ENCODE data around the gene ARHGEF17. TPM values are rescaled to one million over a fixed set of nuclear protein-coding genes. Genes with fewer than 3 reads are reported as not detected.

ARHGEF17 gene
- polyA plus RNA-seq, 2 of the 4 experiments (the other 2 are of a cell fraction), result 7.0 to 16.2 TPM

DNA sequence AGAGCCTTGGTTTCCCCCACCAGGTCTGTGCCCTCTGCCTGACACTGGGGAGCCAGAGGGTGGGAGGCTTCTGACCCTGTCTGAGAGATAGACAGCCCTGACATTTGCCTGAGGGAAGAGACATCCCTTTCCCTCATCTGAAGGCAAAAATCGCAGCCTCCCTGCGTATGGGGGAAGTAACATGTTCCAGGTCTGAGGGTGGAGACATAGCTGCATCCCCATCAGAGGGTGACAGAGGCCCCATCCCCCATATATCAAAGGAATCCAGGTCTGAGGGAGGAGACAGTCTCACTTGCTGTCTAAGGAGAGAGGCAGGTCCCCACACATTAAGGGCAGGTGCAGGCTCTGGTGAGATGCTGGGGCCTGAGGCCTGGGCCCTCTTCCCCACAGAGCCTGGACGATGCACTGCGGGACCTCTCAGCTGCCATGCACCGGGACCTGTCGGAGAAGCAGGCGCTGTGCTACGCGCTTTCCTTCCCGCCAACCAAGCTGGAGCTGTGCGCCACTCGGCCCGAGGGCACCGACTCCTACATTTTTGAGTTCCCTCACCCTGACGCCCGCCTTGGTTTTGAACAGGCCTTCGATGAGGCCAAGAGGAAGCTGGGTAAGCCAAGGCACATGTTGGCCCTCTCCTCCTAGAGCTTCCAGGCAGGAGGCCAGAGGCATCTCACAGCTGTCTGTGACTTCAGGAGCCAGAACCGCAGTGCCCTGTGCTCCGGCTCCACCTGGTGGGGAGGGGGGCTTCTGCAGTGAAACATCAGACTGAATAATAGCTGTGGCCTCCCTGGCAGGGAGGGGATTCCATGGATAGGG lies 52.1 kb downstream of the ARHGEF17 start:
- Histone ChIP-seq H3K4me1 (no peaks in the 10 kb centered on the region), H3K4me3 (no peak overlapping the region), H3K4me2 (no peak overlapping the region), H3K9me3 (no peaks in the 10 kb centered on the region), H3K27ac (no peak overlapping the region)
- ChIA-PET POLR2A (interaction anchor here (0.9 kb wide), 1 partner anchor 9 kb away, joined by 3 read pairs; no protein-coding TSS in a partner anchor), CTCF (interaction anchor here (0.6 to 39.3 kb wide), 19 partner anchors 9 to 300 kb away, joined by 3 to 667 read pairs (median 5); no protein-coding TSS in a partner anchor)
- WGBS (ENCODE audit: missing lambda C conversion rate), result 91% methylated on average over 19 of the region's 19 CpGs
- TF ChIP-seq CHD2 (IDR thresholded peaks at IDR 0.05; ENCODE audit: low read length, partially characterized antibody) (no peak), HEYL (CRISPR knock-in tag; IDR thresholded peaks at IDR 0.05) (no peak), RAD21 (conservative IDR thresholded peaks at IDR 0.05 in 1 of 2, IDR thresholded peaks at IDR 0.05 in 1 of 2) (peak; percentile 42 to 63; a peak in 4 of 5 replicates), SMC3 (IDR thresholded peaks at IDR 0.05) (peak; percentile 43; the same call in 2 of the 3 replicates), HDAC2 (IDR thresholded peaks at IDR 0.05) (no peak), MAZ (IDR thresholded peaks at IDR 0.05; ENCODE audit: borderline replicate concordance, low read depth, low read length) (no peak), JUNB (IDR thresholded peaks at IDR 0.05) (no peak), TFCP2L1 (CRISPR knock-in tag; IDR thresholded peaks at IDR 0.05) (no peak), MYC (IDR thresholded peaks at IDR 0.05; ENCODE audit: borderline replicate concordance, low read length) (no peak), PHF8 (IDR thresholded peaks at IDR 0.05; ENCODE audit: borderline replicate concordance, low read depth) (no peak)
- TF ChIP-seq, protein P1, sequence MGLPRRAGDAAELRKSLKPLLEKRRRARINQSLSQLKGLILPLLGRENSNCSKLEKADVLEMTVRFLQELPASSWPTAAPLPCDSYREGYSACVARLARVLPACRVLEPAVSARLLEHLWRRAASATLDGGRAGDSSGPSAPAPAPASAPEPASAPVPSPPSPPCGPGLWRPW (IDR thresholded peaks at IDR 0.05), result no peak
- TF ChIP-seq, protein P2, sequence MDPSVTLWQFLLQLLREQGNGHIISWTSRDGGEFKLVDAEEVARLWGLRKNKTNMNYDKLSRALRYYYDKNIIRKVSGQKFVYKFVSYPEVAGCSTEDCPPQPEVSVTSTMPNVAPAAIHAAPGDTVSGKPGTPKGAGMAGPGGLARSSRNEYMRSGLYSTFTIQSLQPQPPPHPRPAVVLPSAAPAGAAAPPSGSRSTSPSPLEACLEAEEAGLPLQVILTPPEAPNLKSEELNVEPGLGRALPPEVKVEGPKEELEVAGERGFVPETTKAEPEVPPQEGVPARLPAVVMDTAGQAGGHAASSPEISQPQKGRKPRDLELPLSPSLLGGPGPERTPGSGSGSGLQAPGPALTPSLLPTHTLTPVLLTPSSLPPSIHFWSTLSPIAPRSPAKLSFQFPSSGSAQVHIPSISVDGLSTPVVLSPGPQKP (IDR thresholded peaks at IDR 0.05; ENCODE audit: low read depth, low read length), result no peak
- TF ChIP-seq, protein P3, sequence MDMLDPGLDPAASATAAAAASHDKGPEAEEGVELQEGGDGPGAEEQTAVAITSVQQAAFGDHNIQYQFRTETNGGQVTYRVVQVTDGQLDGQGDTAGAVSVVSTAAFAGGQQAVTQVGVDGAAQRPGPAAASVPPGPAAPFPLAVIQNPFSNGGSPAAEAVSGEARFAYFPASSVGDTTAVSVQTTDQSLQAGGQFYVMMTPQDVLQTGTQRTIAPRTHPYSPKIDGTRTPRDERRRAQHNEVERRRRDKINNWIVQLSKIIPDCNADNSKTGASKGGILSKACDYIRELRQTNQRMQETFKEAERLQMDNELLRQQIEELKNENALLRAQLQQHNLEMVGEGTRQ (IDR thresholded peaks at IDR 0.05), result no peak
- TF ChIP-seq, protein P4, sequence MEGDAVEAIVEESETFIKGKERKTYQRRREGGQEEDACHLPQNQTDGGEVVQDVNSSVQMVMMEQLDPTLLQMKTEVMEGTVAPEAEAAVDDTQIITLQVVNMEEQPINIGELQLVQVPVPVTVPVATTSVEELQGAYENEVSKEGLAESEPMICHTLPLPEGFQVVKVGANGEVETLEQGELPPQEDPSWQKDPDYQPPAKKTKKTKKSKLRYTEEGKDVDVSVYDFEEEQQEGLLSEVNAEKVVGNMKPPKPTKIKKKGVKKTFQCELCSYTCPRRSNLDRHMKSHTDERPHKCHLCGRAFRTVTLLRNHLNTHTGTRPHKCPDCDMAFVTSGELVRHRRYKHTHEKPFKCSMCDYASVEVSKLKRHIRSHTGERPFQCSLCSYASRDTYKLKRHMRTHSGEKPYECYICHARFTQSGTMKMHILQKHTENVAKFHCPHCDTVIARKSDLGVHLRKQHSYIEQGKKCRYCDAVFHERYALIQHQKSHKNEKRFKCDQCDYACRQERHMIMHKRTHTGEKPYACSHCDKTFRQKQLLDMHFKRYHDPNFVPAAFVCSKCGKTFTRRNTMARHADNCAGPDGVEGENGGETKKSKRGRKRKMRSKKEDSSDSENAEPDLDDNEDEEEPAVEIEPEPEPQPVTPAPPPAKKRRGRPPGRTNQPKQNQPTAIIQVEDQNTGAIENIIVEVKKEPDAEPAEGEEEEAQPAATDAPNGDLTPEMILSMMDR (IDR thresholded peaks at IDR 0.05), result peak; percentile 49
- ATAC-seq (peak; percentile 72 to 86), DNase-seq (ENCODE audit: low read depth in 1 of 2, low spot score in 1 of 2) (peak; percentile 43 to 75), FAIRE-seq (no peak)

DNA sequence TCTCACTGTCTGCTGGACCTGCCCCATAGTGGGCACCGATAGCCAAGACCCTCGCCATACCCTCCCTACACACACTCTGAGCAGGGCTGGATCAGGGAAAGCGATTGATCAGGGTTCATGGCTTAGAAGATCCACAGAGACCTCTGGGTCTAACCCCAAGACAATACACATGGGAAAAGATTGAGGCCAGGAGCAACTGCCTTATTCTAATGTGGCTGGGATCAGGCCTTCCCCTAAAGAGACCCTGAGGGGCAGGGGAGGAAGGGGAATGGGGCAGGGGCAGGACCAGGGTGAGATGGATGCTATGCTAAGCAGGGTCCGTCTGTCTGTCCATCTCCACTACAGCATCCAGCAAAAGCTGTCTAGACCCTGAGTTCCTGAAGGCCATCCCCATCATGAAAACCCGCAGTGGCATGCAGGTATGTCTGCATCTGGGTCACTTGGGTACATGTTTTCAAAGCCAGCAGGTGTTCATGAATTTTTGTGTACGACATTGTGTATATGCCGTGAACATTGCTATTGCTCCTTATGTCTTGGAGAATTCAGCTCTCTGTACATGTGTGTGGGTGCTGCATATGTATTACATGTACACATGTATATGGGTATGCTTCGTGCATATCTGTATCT lies 52.8 kb downstream of the ARHGEF17 start:
- Histone ChIP-seq H3K4me1 (no peaks in the 10 kb centered on the region), H3K27ac (no peak overlapping the region), H3K4me3 (no peak overlapping the region), H3K9me3 (no peaks in the 10 kb centered on the region), H3K4me2 (no peak overlapping the region)
- DNase-seq (ENCODE audit: low read depth in 1 of 2, low spot score in 1 of 2) (no peak), ATAC-seq (no peak), FAIRE-seq (no peak)
- ChIA-PET POLR2A (interaction anchor here (0.6 to 0.9 kb wide), 2 partner anchors 10 to 53 kb away, joined by 3 to 5 read pairs; partner anchors contain the start of gene ARHGEF17), CTCF (interaction anchor here (0.6 to 39.3 kb wide), 19 partner anchors 8 to 299 kb away, joined by 3 to 667 read pairs (median 5); no protein-coding TSS in a partner anchor)
- 82% methylated on average over 7 of the region's 8 CpGs for WGBS (ENCODE audit: missing lambda C conversion rate)
- TF ChIP-seq HOXB13 (CRISPR knock-in tag; IDR thresholded peaks at IDR 0.05; ENCODE audit: low read depth), result no peak
- no peak for TF ChIP-seq HEYL (CRISPR knock-in tag; IDR thresholded peaks at IDR 0.05)
- TF ChIP-seq TFCP2L1 (CRISPR knock-in tag; IDR thresholded peaks at IDR 0.05), result no peak
- TF ChIP-seq, protein P4 (IDR thresholded peaks at IDR 0.05), result no peak; the same call in 2 of the 3 replicates
- TF ChIP-seq HOXB5 (CRISPR knock-in tag; IDR thresholded peaks at IDR 0.05), result no peak
- TF ChIP-seq ZC3H11A (IDR thresholded peaks at IDR 0.05), result no peak
- TF ChIP-seq MAFK (IDR thresholded peaks at IDR 0.05; ENCODE audit: partially characterized antibody), result no peak
- TF ChIP-seq, protein P1 (IDR thresholded peaks at IDR 0.05), result no peak
- TF ChIP-seq, protein P5, sequence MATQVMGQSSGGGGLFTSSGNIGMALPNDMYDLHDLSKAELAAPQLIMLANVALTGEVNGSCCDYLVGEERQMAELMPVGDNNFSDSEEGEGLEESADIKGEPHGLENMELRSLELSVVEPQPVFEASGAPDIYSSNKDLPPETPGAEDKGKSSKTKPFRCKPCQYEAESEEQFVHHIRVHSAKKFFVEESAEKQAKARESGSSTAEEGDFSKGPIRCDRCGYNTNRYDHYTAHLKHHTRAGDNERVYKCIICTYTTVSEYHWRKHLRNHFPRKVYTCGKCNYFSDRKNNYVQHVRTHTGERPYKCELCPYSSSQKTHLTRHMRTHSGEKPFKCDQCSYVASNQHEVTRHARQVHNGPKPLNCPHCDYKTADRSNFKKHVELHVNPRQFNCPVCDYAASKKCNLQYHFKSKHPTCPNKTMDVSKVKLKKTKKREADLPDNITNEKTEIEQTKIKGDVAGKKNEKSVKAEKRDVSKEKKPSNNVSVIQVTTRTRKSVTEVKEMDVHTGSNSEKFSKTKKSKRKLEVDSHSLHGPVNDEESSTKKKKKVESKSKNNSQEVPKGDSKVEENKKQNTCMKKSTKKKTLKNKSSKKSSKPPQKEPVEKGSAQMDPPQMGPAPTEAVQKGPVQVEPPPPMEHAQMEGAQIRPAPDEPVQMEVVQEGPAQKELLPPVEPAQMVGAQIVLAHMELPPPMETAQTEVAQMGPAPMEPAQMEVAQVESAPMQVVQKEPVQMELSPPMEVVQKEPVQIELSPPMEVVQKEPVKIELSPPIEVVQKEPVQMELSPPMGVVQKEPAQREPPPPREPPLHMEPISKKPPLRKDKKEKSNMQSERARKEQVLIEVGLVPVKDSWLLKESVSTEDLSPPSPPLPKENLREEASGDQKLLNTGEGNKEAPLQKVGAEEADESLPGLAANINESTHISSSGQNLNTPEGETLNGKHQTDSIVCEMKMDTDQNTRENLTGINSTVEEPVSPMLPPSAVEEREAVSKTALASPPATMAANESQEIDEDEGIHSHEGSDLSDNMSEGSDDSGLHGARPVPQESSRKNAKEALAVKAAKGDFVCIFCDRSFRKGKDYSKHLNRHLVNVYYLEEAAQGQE (IDR thresholded peaks at IDR 0.05), result no peak
- no peak for TF ChIP-seq JUNB (IDR thresholded peaks at IDR 0.05)
- TF ChIP-seq EHMT2 (IDR thresholded peaks at IDR 0.05; ENCODE audit: low read depth), result no peak

Data from A549 (cell line).